Measurements from ENCODE around the gene TUBB4B. TPM values are rescaled to one million over a fixed set of nuclear protein-coding genes. Genes with fewer than 3 reads are reported as not detected.

The TUBB4B gene
- polyA plus RNA-seq, 1 experiment = 223 TPM

GRCh38 chr9:137228506-137228967 is 12.6 kb upstream of the TUBB4B start:
- no peaks in the 10 kb centered on the region for H3K27me3 ChIP-seq (ENCODE audit: control insufficient read depth, insufficient read depth, low read length)
- H3K27ac ChIP-seq (ENCODE audit: low read depth, low read length) = no peak overlapping the region
- no peaks in the 10 kb centered on the region; the same call in 1 of the 2 replicates for H3K9me3 ChIP-seq (ENCODE audit: control insufficient read depth, insufficient read depth, low read length)
- ChIA-PET POLR2A (interaction anchor here (1.8 kb wide), 1 partner anchor 12 kb away, joined by 7 read pairs; the partner anchor contains the start of gene TUBB4B), CTCF (interaction anchor here (1.2 to 2.4 kb wide), 5 partner anchors 8 to 200 kb away, joined by 3 to 14 read pairs (median 8); no protein-coding TSS in a partner anchor)
- no peak for DNase-seq (ENCODE audit: low read depth, low spot score)
- no peak for TF ChIP-seq CTCF (IDR thresholded peaks at IDR 0.05; ENCODE audit: low read depth, low read length)
- no peak overlapping the region for H3K4me3 ChIP-seq (ENCODE audit: low read depth, low read length)

GRCh38 chr9:137228968-137229896 is 11.9 kb upstream of the TUBB4B start:
- Histone ChIP-seq H3K9me3 (ENCODE audit: control insufficient read depth, insufficient read depth, low read length) (no peaks in the 10 kb centered on the region; the same call in 1 of the 2 replicates), H3K4me3 (ENCODE audit: low read depth, low read length) (no peak overlapping the region), H3K27me3 (ENCODE audit: control insufficient read depth, insufficient read depth, low read length) (no peaks in the 10 kb centered on the region), H3K27ac (ENCODE audit: low read depth, low read length) (no peak overlapping the region)
- no peak for TF ChIP-seq CTCF (IDR thresholded peaks at IDR 0.05; ENCODE audit: low read depth, low read length)
- no peak for DNase-seq (ENCODE audit: low read depth, low spot score)
- ChIA-PET CTCF (interaction anchor here (0.5 to 0.6 kb wide), 2 partner anchors 73 to 182 kb away, joined by 3 read pairs; no protein-coding TSS in a partner anchor), POLR2A (interaction anchor here (0.6 to 1.9 kb wide), 2 partner anchors 12 to 24 kb away, joined by 3 to 7 read pairs; partner anchors contain the start of gene TUBB4B)

GRCh38 chr9:137229903-137230704 is 11.0 kb upstream of the TUBB4B start:
- ChIA-PET CTCF (no interaction called here), POLR2A (interaction anchor here (0.6 to 1.9 kb wide), 2 partner anchors 11 to 25 kb away, joined by 3 to 7 read pairs; partner anchors contain the start of gene TUBB4B)
- no peaks in the 10 kb centered on the region for H3K27me3 ChIP-seq (ENCODE audit: control insufficient read depth, insufficient read depth, low read length)
- no peak overlapping the region for H3K27ac ChIP-seq (ENCODE audit: low read depth, low read length)
- no peak for TF ChIP-seq CTCF (IDR thresholded peaks at IDR 0.05; ENCODE audit: low read depth, low read length)
- DNase-seq (ENCODE audit: low read depth, low spot score) = no peak
- no peak overlapping the region for H3K4me3 ChIP-seq (ENCODE audit: low read depth, low read length)
- no peaks in the 10 kb centered on the region; the same call in 1 of the 2 replicates for H3K9me3 ChIP-seq (ENCODE audit: control insufficient read depth, insufficient read depth, low read length)

GRCh38 chr9:137230705-137231371 is 10.2 kb upstream of the TUBB4B start, which contains the start of gene SLC34A3:
Gene SLC34A3 (plus strand): TSS chr9:137230901. CDS start chr9:137231703, 802 bp downstream.
- H3K4me3 ChIP-seq (ENCODE audit: low read depth, low read length) = no peak within 1 kb of the TSS
- no peaks in the 10 kb centered on the region; the same call in 1 of the 2 replicates for H3K9me3 ChIP-seq (ENCODE audit: control insufficient read depth, insufficient read depth, low read length)
- CTCF ChIA-PET = no interaction called here
- TF ChIP-seq CTCF (IDR thresholded peaks at IDR 0.05; ENCODE audit: low read depth, low read length) = no peak
- DNase-seq (ENCODE audit: low read depth, low spot score) = no peak
- H3K27ac ChIP-seq (ENCODE audit: low read depth, low read length) = no peak within 1 kb of the TSS
- POLR2A ChIA-PET = interaction anchor here (1.9 kb wide), 1 partner anchor 10 kb away, joined by 7 read pairs; the partner anchor contains the start of gene TUBB4B
- H3K27me3 ChIP-seq (ENCODE audit: control insufficient read depth, insufficient read depth, low read length) = no peaks in the 10 kb centered on the region
